ENCODE results near the gene COQ9. TPM values are rescaled to one million over a fixed set of nuclear protein-coding genes. Genes with fewer than 3 reads are reported as not detected.

Gene COQ9
- total and polyA plus RNA-seq, 2 experiments from 2014 or later: 26.6 to 36.3 TPM

- no peak for TF ChIP-seq ZNF462 (CRISPR knock-in tag; IDR thresholded peaks at IDR 0.05)
- no peak for TF ChIP-seq ETS1 (IDR thresholded peaks at IDR 0.05)
- TF ChIP-seq NANOG (IDR thresholded peaks at IDR 0.05; ENCODE audit: borderline replicate concordance): no peak
- no peak for TF ChIP-seq STAT1 (IDR thresholded peaks at IDR 0.05; ENCODE audit: unreplicated experiment)
- no peak for TF ChIP-seq REST (IDR thresholded peaks at IDR 0.05; ENCODE audit: unreplicated experiment)
- TF ChIP-seq EZH2phosphoT487 (IDR thresholded peaks at IDR 0.05; ENCODE audit: unreplicated experiment): no peak
- TF ChIP-seq EZH2 (IDR thresholded peaks at IDR 0.05; ENCODE audit: low read depth, unreplicated experiment): no peak
- no peak for TF ChIP-seq ZNF114 (CRISPR knock-in tag; IDR thresholded peaks at IDR 0.05)
Observed at GRCh38 chr16:57413301-57413730, 34.0 kb upstream of the COQ9 start (continued).

Measured in GM23338 (cell line).